ENCODE measurements around the gene MBD5. TPM values are rescaled to one million over a fixed set of nuclear protein-coding genes. Genes with fewer than 3 reads are reported as not detected.
A peak's percentile ranks its signal among the peaks of the same experiment; 100 is the strongest.

The MBD5 gene
- total and polyA plus RNA-seq, 8 donors, result 32.5 to 58.0 (median 43.5) TPM

DNA sequence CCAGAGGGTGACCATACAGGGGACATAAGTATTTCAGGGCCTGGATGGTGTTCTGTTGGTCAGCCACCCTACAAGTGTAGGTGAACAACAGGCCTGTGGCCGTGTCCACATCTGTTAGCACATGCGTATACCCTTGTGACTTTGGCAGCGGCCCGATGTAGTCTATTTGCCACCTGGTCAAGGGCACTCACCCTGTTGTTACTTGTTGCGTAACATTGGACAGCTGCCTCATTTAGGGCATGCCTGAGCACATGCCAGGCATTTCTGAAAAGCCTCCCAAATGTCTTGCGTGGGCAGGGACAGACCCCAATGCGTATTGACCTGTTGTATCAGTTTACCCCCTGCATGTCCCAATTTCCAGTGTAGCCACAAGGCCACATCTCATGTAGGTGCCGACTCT, 235.0 kb downstream of the MBD5 start:
- peak in 2 of 4 donors; percentile 63 to 76 for DNase-seq
- Histone ChIP-seq H3K27me3 (no peaks in the 10 kb centered on the region), H3K36me3 (peaks cover 0 to 8% of the 10 kb centered on the region in 2 donors), H3K9me3 (peaks cover 0 to 28% of the 10 kb centered on the region in 2 donors), H3K27ac (no peak overlapping the region), H3K4me1 (no peaks in the 10 kb centered on the region), H3K4me3 (no peak overlapping the region)
- TF ChIP-seq, protein P1, sequence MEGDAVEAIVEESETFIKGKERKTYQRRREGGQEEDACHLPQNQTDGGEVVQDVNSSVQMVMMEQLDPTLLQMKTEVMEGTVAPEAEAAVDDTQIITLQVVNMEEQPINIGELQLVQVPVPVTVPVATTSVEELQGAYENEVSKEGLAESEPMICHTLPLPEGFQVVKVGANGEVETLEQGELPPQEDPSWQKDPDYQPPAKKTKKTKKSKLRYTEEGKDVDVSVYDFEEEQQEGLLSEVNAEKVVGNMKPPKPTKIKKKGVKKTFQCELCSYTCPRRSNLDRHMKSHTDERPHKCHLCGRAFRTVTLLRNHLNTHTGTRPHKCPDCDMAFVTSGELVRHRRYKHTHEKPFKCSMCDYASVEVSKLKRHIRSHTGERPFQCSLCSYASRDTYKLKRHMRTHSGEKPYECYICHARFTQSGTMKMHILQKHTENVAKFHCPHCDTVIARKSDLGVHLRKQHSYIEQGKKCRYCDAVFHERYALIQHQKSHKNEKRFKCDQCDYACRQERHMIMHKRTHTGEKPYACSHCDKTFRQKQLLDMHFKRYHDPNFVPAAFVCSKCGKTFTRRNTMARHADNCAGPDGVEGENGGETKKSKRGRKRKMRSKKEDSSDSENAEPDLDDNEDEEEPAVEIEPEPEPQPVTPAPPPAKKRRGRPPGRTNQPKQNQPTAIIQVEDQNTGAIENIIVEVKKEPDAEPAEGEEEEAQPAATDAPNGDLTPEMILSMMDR (IDR thresholded peaks at IDR 0.05), result no peak
- ATAC-seq, result peak; percentile 92
- intact Hi-C loops (cut with DNase I), result no loop called here

GRCh38 chr2:148257276-148257675, 236.4 kb downstream of the MBD5 start:
- H3K27ac ChIP-seq, result no peak overlapping the region

GRCh38 chr2:148258124-148258523, 237.2 kb downstream of the MBD5 start:
- intact Hi-C loops (cut with DNase I), result no loop called here
- DNase-seq, result no peak
- TF ChIP-seq, protein P1 (IDR thresholded peaks at IDR 0.05), result no peak
- H3K27ac ChIP-seq, result no peak overlapping the region
- peaks cover 0 to 21% of the 10 kb centered on the region in 2 donors for H3K9me3 ChIP-seq
- no peaks in the 10 kb centered on the region for H3K4me1 ChIP-seq
- H3K27me3 ChIP-seq, result no peaks in the 10 kb centered on the region
- ATAC-seq, result no peak
- peaks cover 0 to 8% of the 10 kb centered on the region in 2 donors for H3K36me3 ChIP-seq
- no peak overlapping the region for H3K4me3 ChIP-seq

More at GRCh38 chr2:148257276-148257675, 236.4 kb downstream of the MBD5 start:
- peaks cover 0 to 24% of the 10 kb centered on the region in 2 donors for H3K9me3 ChIP-seq
- TF ChIP-seq, protein P1 (IDR thresholded peaks at IDR 0.05), result no peak
- DNase-seq, result no peak
- no peaks in the 10 kb centered on the region for H3K27me3 ChIP-seq
- intact Hi-C loops (cut with DNase I), result no loop called here
- H3K36me3 ChIP-seq, result peaks cover 0 to 8% of the 10 kb centered on the region in 2 donors
- ATAC-seq, result no peak
- no peak overlapping the region for H3K4me3 ChIP-seq
- no peaks in the 10 kb centered on the region for H3K4me1 ChIP-seq

DNA sequence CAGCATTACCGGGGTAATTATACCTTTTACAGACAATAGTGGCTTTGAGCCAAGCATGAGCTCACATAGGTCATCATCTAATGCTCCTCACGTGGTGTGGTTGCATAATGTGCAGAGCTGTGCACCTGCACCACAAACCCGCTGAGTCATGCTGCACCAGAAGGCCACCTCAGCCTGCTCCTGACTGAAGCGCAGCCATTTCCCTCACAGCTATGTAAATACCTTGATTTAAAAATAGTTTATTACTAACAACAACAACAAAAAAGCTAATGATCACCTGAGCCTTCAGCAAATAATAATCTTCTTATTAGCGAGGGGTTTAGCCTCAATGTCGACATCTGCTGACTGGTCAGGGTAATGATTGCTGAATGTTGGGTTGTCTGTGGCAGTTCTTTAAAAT, 238.8 kb downstream of the MBD5 start:
- Histone ChIP-seq H3K4me1 (no peaks in the 10 kb centered on the region), H3K27ac (no peak overlapping the region), H3K36me3 (peaks cover 0 to 4% of the 10 kb centered on the region in 2 donors), H3K27me3 (no peaks in the 10 kb centered on the region), H3K4me3 (no peak overlapping the region), H3K9me3 (peaks cover 0 to 9% of the 10 kb centered on the region in 2 donors)
- no peak for ATAC-seq
- no peak for DNase-seq
- TF ChIP-seq, protein P1 (IDR thresholded peaks at IDR 0.05), result no peak
- intact Hi-C loops (cut with DNase I), result no loop called here

- DNase-seq, result no peak
- Histone ChIP-seq H3K27me3 (no peaks in the 10 kb centered on the region), H3K4me1 (no peaks in the 10 kb centered on the region), H3K4me3 (no peak overlapping the region), H3K36me3 (no peaks in the 10 kb centered on the region), H3K9me3 (peaks cover 0 to 9% of the 10 kb centered on the region in 2 donors), H3K27ac (no peak overlapping the region)
- ATAC-seq, result no peak
- TF ChIP-seq, protein P1 (IDR thresholded peaks at IDR 0.05), result no peak
- intact Hi-C loops (cut with DNase I), result no loop called here
Observed at GRCh38 chr2:148263890-148264289, 243.0 kb downstream of the MBD5 start.
